Panc1 (cell line): ENCODE data around the gene LENG8.

Source experiments
- POLR2AphosphoS5 ChIP-seq: IDR thresholded peaks from 2 replicates; pipeline ENCODE4 v1.6.1; 2012; ENCODE audit warnings: mild to moderate bottlenecking, low read depth, low read length, moderate library complexity
- REST ChIP-seq, 2 experiments: IDR thresholded peaks; 2 replicates each; pipeline ENCODE4 v1.6.1; 2011 to 2012; ENCODE audit warnings: low read depth in 2 of 2, control low read depth in 1 of 2, low read length in 1 of 2, mild to moderate bottlenecking in 1 of 2, moderate library complexity in 1 of 2; ENCODE audit not compliant: insufficient read depth in 1 of 2
- SIN3A ChIP-seq: IDR thresholded peaks from 2 replicates; pipeline ENCODE4 v1.6.1; 2012; ENCODE audit warnings: low read depth, mild to moderate bottlenecking, low read length, moderate library complexity, borderline replicate concordance; ENCODE audit not compliant: insufficient read depth
- TCF7L2 ChIP-seq: IDR thresholded peaks from 2 replicates; pipeline ENCODE4 v1.6.1; 2011; ENCODE audit warnings: mild to moderate bottlenecking, low read depth, low read length, inconsistent platforms
- TF ChIP-seq, protein P1 (sequence below): fragments of 450-650 bp; IDR thresholded peaks from 2 replicates; pipeline ENCODE4 v1.5.1; 2017; ENCODE audit warnings: mild to moderate bottlenecking

- no peak for TF ChIP-seq TCF7L2
- TF ChIP-seq, protein P1, sequence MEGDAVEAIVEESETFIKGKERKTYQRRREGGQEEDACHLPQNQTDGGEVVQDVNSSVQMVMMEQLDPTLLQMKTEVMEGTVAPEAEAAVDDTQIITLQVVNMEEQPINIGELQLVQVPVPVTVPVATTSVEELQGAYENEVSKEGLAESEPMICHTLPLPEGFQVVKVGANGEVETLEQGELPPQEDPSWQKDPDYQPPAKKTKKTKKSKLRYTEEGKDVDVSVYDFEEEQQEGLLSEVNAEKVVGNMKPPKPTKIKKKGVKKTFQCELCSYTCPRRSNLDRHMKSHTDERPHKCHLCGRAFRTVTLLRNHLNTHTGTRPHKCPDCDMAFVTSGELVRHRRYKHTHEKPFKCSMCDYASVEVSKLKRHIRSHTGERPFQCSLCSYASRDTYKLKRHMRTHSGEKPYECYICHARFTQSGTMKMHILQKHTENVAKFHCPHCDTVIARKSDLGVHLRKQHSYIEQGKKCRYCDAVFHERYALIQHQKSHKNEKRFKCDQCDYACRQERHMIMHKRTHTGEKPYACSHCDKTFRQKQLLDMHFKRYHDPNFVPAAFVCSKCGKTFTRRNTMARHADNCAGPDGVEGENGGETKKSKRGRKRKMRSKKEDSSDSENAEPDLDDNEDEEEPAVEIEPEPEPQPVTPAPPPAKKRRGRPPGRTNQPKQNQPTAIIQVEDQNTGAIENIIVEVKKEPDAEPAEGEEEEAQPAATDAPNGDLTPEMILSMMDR = no peak
- TF ChIP-seq SIN3A = no peak
- TF ChIP-seq POLR2AphosphoS5 = no peak
- no peak for TF ChIP-seq REST (IDR thresholded peaks at IDR 0.05; ENCODE audit: insufficient read depth in 1 of 2, low read depth in 2 of 2, low read length in 1 of 2)
Observed at GRCh38 chr19:54420383-54421168, 28.4 kb upstream of the LENG8 start.
